Adrenal gland (tissue), 12 donors: Measurements from ENCODE around the gene FAM9C. TPM values are rescaled to one million over a fixed set of nuclear protein-coding genes. Genes with fewer than 3 reads are reported as not detected.

Experiments used
- DNase-seq, 7 donors: peaks; one replicate each; pipeline ENCODE4 v3.0.0-alpha.2; 2019 to 2020
- H3K27ac ChIP-seq, 5 donors: fragments of 200-600 bp; sonication (generic) in 4 of 5; 1 replicate in 3 of 5; 2 replicates in 2 of 5; pipeline versions ENCODE4 v1.5.1 to v1.8.0; 2016 to 2020; ENCODE audit warnings: mild to moderate bottlenecking in 1 of 5
- H3K27me3 ChIP-seq: fragments of 200-600 bp; 2 replicates; pipeline ENCODE4 v1.8.0; 2021
- H3K36me3 ChIP-seq, 2 donors: fragments of 200-600 bp; replicated peaks in 1 of 2; 1 replicate in 1 of 2; 2 replicates in 1 of 2; pipeline versions ENCODE4 v1.5.1 to v1.8.0; 2018 to 2022
- H3K4me1 ChIP-seq, 2 donors: fragments of 200-600 bp; replicated peaks in 1 of 2; 1 replicate in 1 of 2; 2 replicates in 1 of 2; pipeline versions ENCODE4 v1.5.1 to v1.8.0; 2018 to 2021
- H3K4me3 ChIP-seq, 4 donors: fragments of 200-600 bp; sonication (generic) in 3 of 4; one replicate each; pipeline ENCODE4 v1.5.1; 2016 to 2018
- H3K9me3 ChIP-seq, 3 donors: fragments of 200-600 bp; sonication (generic) in 1 of 3; replicated peaks in 1 of 3; 1 replicate in 2 of 3; 2 replicates in 1 of 3; pipeline versions ENCODE4 v1.5.1 to v1.8.0; 2016 to 2021
- CTCF ChIP-seq, 6 experiments: fragments of 450-650 bp in 4 of 6; fragments of 200-600 bp in 2 of 6; sonication (generic) in 1 of 6; IDR thresholded peaks; 1 replicate in 5 of 6; 2 replicates in 1 of 6; pipeline versions ENCODE4 v1.5.1 to v1.8.0; 2016 to 2021; ENCODE audit warnings: antibody characterized with exemption in 6 of 6, mild to moderate bottlenecking in 2 of 6, moderate library complexity in 1 of 6
- POLR2A ChIP-seq, 2 donors: fragments of 450-650 bp; IDR thresholded peaks; one replicate each; pipeline ENCODE4 v1.6.1; 2017; ENCODE audit warnings: antibody characterized with exemption in 2 of 2, mild to moderate bottlenecking in 2 of 2, moderate library complexity in 1 of 2
- WGBS, 4 donors: extraction: QIAGEN DNeasy Blood & Tissue Kit in 2 of 4; methylation state at CpG; one replicate each; pipeline versions ENCODE4 v1.1.5 to v1.1.7; 2013 to 2017; 5-methylcytosine and 5-hydroxymethylcytosine counted together
- intact Hi-C, 2 donors: fragments of 100-400 bp; cut with DNase I; formaldehyde crosslinking; loops; one replicate each; pipeline versions ENCODE4 v1.14.1 to v1.15.0; 2022 to 2023
- polyA plus RNA-seq, 3 donors: library from polyadenylated mRNA; stranded (reverse); fragments of 200-250 nt in 2 of 3; fragments of 350-450 nt in 1 of 3; fragmentation: Illumina TruSeq in 1 of 3; extraction: RNeasy Lipid Tissue Mini Kit (QIAGEN cat#74804) in 1 of 3; gene quantifications; one replicate each; pipeline ENCODE4 v1.2.3, GENCODE V29; 2013 to 2014
- total RNA-seq, 9 donors: library from RNA; depleted of rRNA in 4 of 9; stranded (reverse); fragments of >200 nt in 4 of 9; fragments of 120-200 nt in 1 of 9; fragmentation: NEBNext Ultra II Directional in 1 of 9; extraction: Animal tissue kit (Norgen Biotek cat#: 25700) in 1 of 9; gene quantifications; one replicate each; pipeline versions ENCODE4 v1.1.0 to v1.2.4, GENCODE V29; 2013 to 2023
- donor health status: healthy with polysubstance abuse.
- donor health status: Bipolar disorder and iron deficiency.
- donor health status: DM: yes; HTN: yes; CAD: no.
- donor health status: DM: no; HTN: no; CAD: no.
- donor health status: DM: no; HTN: no; CAD: no.
- donor health status: DM: yes; HTN: yes; CAD: no.

FAM9C gene
- total and polyA plus RNA-seq, 12 donors, result 0.03 to 0.14 TPM; not detected in 10

GRCh38 chrX:13082206-13083065, 38.0 kb upstream of the FAM9C start:
- peaks cover 0 to 15% of the 10 kb centered on the region in 2 donors for H3K4me1 ChIP-seq
- no peaks in the 10 kb centered on the region for H3K36me3 ChIP-seq
- intact Hi-C loops, result no loop called here
- TF ChIP-seq CTCF (IDR thresholded peaks at IDR 0.05) (no peak), POLR2A (IDR thresholded peaks at IDR 0.05) (no peak)
- peak overlapping the region in 1 of 5 donors; percentile 20 for H3K27ac ChIP-seq
- 69 to 81% (median 76%) methylated on average over 9 to 11 of the region's 11 CpGs for WGBS, 4 donors
- no peak overlapping the region for H3K4me3 ChIP-seq
- no peak for DNase-seq
- no peaks in the 10 kb centered on the region for H3K9me3 ChIP-seq
- no peaks in the 10 kb centered on the region for H3K27me3 ChIP-seq

GRCh38 chrX:13081395-13082205, 37.2 kb upstream of the FAM9C start:
- Histone ChIP-seq H3K27me3 (no peaks in the 10 kb centered on the region), H3K4me1 (peaks cover 0 to 15% of the 10 kb centered on the region in 2 donors), H3K9me3 (no peaks in the 10 kb centered on the region), H3K4me3 (no peak overlapping the region), H3K27ac (peak overlapping the region in 1 of 5 donors; percentile 14), H3K36me3 (no peaks in the 10 kb centered on the region)
- DNase-seq, result no peak
- 48 to 54% (median 51%) methylated on average over 6 of the region's 6 CpGs for WGBS, 4 donors
- intact Hi-C loops, result no loop called here
- TF ChIP-seq CTCF (IDR thresholded peaks at IDR 0.05) (no peak), POLR2A (IDR thresholded peaks at IDR 0.05) (no peak)

- Histone ChIP-seq H3K4me3 (no peak overlapping the region), H3K27ac (no peak overlapping the region), H3K27me3 (no peaks in the 10 kb centered on the region), H3K9me3 (no peaks in the 10 kb centered on the region), H3K36me3 (no peaks in the 10 kb centered on the region), H3K4me1 (peaks cover 0 to 15% of the 10 kb centered on the region in 2 donors)
- 83 to 96% (median 87%) methylated on average over 4 of the region's 4 CpGs for WGBS, 4 donors
- intact Hi-C loops, result no loop called here
- TF ChIP-seq CTCF (IDR thresholded peaks at IDR 0.05), result no peak
- TF ChIP-seq POLR2A (IDR thresholded peaks at IDR 0.05), result no peak
- no peak for DNase-seq
These were observed 35.8 kb upstream of the FAM9C start for GRCh38 chrX:13080128-13080795.
